Measurements from ENCODE around the gene CBX4.

The CBX4 gene

DNA sequence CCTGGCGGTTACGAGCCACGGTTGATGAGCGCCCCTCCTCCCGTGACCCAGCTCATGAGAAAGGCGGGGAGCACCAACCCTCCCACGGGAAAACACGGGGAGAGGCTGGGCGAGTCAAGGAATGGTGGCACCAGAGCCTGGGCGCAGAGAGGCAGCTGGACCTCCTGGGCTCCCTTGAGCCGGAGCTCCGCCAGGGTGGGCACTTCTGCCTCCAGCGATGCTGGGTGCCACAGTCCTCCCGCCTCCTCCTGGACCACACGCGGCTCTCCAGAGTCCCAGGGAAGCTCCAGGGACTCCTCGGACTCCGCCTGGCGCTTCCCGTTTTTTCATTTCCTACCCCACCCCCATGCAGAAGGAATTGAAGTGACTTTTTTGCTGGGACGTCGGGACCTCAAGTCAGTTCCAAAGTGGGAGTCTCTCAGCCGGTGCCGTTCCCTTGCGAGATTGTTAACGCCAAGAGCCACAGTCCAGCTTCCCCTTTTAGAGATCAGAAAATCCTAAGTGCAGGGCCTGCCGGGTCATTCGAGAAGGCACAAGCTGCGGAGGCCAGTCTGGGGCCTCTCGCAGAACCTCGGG, 35.7 kb downstream of the CBX4 start:
- no peak for ATAC-seq
- TF ChIP-seq, protein P1, sequence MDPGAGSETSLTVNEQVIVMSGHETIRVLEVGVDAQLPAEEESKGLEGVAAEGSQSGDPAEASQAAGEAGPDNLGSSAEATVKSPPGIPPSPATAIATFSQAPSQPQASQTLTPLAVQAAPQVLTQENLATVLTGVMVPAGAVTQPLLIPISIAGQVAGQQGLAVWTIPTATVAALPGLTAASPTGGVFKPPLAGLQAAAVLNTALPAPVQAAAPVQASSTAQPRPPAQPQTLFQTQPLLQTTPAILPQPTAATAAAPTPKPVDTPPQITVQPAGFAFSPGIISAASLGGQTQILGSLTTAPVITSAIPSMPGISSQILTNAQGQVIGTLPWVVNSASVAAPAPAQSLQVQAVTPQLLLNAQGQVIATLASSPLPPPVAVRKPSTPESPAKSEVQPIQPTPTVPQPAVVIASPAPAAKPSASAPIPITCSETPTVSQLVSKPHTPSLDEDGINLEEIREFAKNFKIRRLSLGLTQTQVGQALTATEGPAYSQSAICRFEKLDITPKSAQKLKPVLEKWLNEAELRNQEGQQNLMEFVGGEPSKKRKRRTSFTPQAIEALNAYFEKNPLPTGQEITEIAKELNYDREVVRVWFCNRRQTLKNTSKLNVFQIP (CRISPR knock-in tag; IDR thresholded peaks at IDR 0.05; ENCODE audit: borderline replicate concordance, low read depth) = no peak
- TF ChIP-seq TOX (CRISPR knock-in tag; IDR thresholded peaks at IDR 0.05; ENCODE audit: borderline replicate concordance) (no peak), ZNF565 (CRISPR knock-in tag; conservative IDR thresholded peaks at IDR 0.05; ENCODE audit: low read depth) (no peak)

DNA sequence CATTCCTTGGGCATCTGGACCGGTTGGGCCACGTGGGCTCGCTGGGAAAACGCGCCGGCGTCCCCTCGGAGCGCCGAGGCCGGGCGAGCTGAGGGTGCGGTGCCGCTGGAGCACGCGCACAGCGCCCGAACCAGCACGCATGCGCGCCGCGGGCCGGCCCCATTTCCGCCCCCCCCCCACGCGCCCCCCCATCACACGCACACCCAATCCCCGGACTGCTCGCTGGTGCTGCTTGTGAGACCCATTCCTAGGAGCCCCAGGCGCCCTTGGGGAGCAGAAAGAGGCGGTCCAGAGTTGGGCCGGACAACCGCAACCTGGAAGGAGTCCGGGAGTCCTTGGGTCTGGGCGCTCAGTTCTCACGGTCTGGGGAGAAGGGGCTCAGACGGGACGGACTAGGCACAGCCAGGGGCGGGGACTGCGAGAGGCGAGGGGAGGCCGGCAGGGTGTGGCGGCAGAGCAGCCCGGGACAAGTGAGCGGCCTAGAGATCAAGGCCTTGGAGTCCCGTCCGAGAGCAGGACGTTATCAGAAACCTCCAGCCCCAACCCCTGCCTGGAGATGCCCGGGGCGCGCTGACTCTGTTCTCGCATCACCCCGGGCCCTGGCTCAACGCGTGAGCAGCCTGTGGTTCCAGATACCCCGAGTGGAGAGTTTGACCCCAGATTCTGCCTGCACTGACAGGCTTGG, 36.4 kb downstream of the CBX4 start:
- TF ChIP-seq SNAI2 (CRISPR knock-in tag; IDR thresholded peaks at IDR 0.05) (no peak), ESRRG (CRISPR knock-in tag; IDR thresholded peaks at IDR 0.05) (no peak), ZFP30 (CRISPR knock-in tag; IDR thresholded peaks at IDR 0.05) (no peak), ZFP3 (CRISPR knock-in tag; IDR thresholded peaks at IDR 0.05) (no peak), BACH2 (CRISPR knock-in tag; IDR thresholded peaks at IDR 0.05; ENCODE audit: borderline replicate concordance) (no peak), ARNTL (CRISPR knock-in tag; IDR thresholded peaks at IDR 0.05; ENCODE audit: borderline replicate concordance, low read depth) (no peak), RARB (CRISPR knock-in tag; IDR thresholded peaks at IDR 0.05) (no peak), ZNF565 (CRISPR knock-in tag; conservative IDR thresholded peaks at IDR 0.05; ENCODE audit: low read depth) (no peak), CSDC2 (CRISPR knock-in tag; IDR thresholded peaks at IDR 0.05) (no peak), OSR1 (CRISPR knock-in tag; IDR thresholded peaks at IDR 0.05) (no peak), TCF4 (CRISPR knock-in tag; IDR thresholded peaks at IDR 0.05; ENCODE audit: borderline replicate concordance) (no peak), ISL1 (CRISPR knock-in tag; IDR thresholded peaks at IDR 0.05) (no peak), CSRNP3 (CRISPR knock-in tag; IDR thresholded peaks at IDR 0.05) (no peak), CREB5 (CRISPR knock-in tag; IDR thresholded peaks at IDR 0.05; ENCODE audit: low read depth) (no peak), PPARA (CRISPR knock-in tag; IDR thresholded peaks at IDR 0.05; ENCODE audit: borderline replicate concordance) (no peak), TOX (CRISPR knock-in tag; IDR thresholded peaks at IDR 0.05; ENCODE audit: borderline replicate concordance) (no peak), ZC3H10 (CRISPR knock-in tag; IDR thresholded peaks at IDR 0.05) (no peak)
- TF ChIP-seq, protein P1 (CRISPR knock-in tag; IDR thresholded peaks at IDR 0.05; ENCODE audit: borderline replicate concordance, low read depth) = no peak
- TF ChIP-seq, protein P2, sequence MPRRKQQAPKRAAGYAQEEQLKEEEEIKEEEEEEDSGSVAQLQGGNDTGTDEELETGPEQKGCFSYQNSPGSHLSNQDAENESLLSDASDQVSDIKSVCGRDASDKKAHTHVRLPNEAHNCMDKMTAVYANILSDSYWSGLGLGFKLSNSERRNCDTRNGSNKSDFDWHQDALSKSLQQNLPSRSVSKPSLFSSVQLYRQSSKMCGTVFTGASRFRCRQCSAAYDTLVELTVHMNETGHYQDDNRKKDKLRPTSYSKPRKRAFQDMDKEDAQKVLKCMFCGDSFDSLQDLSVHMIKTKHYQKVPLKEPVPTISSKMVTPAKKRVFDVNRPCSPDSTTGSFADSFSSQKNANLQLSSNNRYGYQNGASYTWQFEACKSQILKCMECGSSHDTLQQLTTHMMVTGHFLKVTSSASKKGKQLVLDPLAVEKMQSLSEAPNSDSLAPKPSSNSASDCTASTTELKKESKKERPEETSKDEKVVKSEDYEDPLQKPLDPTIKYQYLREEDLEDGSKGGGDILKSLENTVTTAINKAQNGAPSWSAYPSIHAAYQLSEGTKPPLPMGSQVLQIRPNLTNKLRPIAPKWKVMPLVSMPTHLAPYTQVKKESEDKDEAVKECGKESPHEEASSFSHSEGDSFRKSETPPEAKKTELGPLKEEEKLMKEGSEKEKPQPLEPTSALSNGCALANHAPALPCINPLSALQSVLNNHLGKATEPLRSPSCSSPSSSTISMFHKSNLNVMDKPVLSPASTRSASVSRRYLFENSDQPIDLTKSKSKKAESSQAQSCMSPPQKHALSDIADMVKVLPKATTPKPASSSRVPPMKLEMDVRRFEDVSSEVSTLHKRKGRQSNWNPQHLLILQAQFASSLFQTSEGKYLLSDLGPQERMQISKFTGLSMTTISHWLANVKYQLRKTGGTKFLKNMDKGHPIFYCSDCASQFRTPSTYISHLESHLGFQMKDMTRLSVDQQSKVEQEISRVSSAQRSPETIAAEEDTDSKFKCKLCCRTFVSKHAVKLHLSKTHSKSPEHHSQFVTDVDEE (CRISPR knock-in tag; IDR thresholded peaks at IDR 0.05) = no peak
- TF ChIP-seq, protein P3, sequence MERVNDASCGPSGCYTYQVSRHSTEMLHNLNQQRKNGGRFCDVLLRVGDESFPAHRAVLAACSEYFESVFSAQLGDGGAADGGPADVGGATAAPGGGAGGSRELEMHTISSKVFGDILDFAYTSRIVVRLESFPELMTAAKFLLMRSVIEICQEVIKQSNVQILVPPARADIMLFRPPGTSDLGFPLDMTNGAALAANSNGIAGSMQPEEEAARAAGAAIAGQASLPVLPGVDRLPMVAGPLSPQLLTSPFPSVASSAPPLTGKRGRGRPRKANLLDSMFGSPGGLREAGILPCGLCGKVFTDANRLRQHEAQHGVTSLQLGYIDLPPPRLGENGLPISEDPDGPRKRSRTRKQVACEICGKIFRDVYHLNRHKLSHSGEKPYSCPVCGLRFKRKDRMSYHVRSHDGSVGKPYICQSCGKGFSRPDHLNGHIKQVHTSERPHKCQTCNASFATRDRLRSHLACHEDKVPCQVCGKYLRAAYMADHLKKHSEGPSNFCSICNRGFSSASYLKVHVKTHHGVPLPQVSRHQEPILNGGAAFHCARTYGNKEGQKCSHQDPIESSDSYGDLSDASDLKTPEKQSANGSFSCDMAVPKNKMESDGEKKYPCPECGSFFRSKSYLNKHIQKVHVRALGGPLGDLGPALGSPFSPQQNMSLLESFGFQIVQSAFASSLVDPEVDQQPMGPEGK (CRISPR knock-in tag; IDR thresholded peaks at IDR 0.05; ENCODE audit: borderline replicate concordance) = no peak
- ATAC-seq = no peak

All from SK-N-SH treated with all-trans-retinoic acid at 6 μM for 48 hours (cell line).